Uterus (tissue), 2 donors: ENCODE results near the gene FHIT.

ENCODE experiments used
- CTCF ChIP-seq, 4 experiments: fragments of 200-600 bp in 2 of 4; fragments of 450-650 bp in 2 of 4; sonication (generic) in 2 of 4; IDR thresholded peaks; one replicate each; pipeline ENCODE4 v1.5.1; 2016 to 2019; ENCODE audit warnings: antibody characterized with exemption in 4 of 4, mild to moderate bottlenecking in 2 of 4, moderate library complexity in 1 of 4
- POLR2A ChIP-seq, 2 donors: fragments of 450-650 bp; IDR thresholded peaks; one replicate each; pipeline ENCODE4 v1.6.1; 2016; ENCODE audit warnings: antibody characterized with exemption in 2 of 2, mild to moderate bottlenecking in 1 of 2, moderate library complexity in 1 of 2

DNA sequence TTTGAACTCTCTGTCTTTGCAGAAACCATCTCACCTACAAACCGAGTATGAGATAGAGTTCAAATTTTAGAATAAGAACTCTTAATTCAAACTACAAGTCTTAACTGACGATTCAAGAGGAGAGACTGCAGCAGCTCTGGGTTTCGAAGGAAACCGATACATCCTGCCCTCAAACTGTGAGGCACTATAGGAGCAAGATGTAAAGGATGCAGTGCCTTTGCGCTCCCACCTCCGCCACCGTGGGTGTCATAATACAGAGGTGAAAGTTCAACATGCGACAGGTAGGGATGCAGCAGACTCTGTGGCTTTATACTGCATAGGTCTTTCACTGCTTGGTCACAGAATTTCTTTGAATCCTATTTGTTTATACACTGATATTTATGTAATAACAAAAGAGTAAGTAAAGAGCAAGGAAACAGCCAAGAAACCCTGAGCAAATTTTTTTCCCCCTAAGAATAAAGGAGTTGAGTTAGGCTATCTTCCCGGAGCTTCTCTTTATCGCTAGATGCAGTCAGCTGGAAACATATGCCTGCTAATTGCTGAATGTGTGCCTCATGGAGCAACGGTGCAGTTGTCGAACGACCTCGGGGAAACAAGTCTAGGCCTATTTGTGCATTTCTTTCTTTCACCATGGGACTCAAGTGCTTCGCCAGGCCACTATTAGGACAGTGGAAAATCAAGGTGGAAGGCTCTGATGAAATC lies 1103.9 kb downstream of the FHIT start:
- TF ChIP-seq CTCF (IDR thresholded peaks at IDR 0.05): no peak
- TF ChIP-seq POLR2A (IDR thresholded peaks at IDR 0.05): no peak
